GM19351 (cell line): Measurements from ENCODE around the gene NEUROD4.
"Not testable (repeated sequence)": the region's sequence is repeated elsewhere in the genome, so short reads cannot be mapped to it uniquely, and the experiment has no call there.

Experiments
- ATAC-seq: cut with Tn5 transposase; IDR thresholded peaks from one replicate; pipeline ENCODE4 v1.9.1; 2021; ENCODE audit warnings: mild to moderate bottlenecking, moderate library complexity; ENCODE audit not compliant: unreplicated experiment

NEUROD4 gene, protein sequence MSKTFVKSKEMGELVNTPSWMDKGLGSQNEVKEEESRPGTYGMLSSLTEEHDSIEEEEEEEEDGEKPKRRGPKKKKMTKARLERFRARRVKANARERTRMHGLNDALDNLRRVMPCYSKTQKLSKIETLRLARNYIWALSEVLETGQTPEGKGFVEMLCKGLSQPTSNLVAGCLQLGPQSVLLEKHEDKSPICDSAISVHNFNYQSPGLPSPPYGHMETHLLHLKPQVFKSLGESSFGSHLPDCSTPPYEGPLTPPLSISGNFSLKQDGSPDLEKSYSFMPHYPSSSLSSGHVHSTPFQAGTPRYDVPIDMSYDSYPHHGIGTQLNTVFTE

DNA sequence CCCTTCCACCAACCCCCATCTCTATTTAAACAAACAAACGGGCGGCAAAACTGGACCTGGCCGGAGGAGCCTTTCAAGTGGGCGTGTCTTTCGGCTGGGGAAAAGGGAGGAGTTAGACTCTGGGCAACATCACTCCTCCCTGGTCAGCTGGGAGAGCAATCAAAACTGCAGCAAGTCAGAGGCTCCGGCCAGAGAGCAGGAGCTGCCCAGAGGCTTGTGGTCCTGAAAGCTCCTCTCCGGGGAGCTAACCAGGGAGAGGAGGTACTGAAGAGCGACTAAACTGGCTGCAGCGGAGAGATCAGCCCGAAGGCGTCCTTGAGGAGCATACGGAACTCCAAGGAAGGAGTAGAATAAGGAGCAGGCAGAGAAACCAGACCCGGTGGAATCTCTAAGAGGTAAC is at the start of gene NEUROD4:
Gene NEUROD4 (plus strand): TSS at position 191 of the 400 bp plus-strand sequence. CDS start 6,466 bp downstream, outside the sequence.
- peak; percentile 73 for ATAC-seq

DNA sequence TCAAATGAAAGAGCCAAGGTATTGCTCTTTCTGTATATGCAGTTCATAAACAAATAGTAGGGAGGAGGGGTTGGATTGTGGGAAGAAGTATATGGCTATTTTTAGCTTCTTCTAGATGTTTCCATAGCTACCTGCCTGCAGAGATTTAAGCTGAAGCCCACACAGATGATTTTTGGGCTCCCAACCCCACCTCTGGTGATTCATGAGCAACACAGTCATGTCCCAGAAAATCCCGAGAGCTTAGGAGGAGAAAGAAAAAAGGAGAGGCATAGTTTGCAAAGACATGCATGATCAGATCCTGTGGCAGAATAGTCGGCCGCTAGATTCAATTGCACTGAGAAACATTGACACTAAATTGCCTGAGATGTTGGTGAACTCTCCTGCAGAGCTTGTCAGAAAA is 49.0 kb upstream of the NEUROD4 start:
- ATAC-seq = no peak

DNA sequence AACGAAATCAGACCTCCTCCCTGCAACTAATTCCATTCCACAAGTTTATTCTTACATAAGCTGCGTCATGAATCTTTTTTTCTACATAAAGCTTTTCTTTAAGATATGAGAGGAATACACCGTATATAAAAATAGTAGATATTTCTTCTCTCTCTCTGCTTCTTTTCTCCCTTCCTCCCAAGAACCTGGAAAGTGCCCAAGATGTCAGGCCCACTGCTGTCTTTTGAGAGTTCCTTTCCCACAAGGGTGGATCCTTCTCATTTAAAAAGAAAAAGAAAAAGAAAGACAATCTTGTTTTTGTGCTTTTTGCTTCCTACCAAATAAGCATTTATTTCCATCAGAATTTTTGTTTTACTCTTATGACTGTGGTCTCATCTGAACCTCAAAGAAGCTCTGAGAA is 46.2 kb upstream of the NEUROD4 start:
- no peak for ATAC-seq

DNA sequence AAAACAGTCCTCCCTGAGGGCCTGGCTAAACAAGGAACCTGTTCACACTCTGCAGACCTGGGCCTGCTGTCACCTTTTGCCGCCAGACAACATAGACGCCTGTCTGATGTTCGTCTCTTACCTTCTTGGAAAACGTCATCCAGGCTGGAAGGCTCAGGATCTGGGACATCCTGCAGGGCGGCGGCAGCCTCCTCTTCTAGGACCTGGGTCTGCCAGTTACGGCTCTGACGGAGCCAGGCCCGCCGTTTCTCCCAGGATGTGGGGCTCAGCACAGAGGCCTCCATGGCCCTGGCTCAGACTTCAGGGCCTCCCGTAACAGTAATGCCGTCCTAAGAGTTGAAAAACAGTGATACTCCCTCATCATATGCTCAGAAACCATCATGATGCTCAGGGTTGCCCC is 45.5 kb upstream of the NEUROD4 start:
- ATAC-seq = no peak

DNA sequence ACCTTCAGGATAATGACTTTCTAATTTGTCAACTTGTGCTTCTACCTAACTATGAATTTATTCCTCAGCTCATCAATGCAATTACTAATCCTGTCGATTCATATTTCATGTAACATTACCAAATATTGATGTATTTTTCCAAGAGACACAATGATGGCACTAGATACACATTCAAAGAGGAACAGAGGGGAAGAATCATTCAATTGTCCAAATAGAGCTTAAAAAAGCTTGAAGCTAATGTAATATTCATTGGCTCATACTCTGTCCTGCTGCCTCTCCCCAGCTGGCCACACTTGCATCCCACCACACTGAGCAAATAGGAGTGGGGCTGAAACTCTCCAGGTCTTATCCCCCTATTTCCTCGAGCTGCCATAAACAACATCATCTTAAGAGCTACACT is 44.5 kb upstream of the NEUROD4 start:
- no peak for ATAC-seq

DNA sequence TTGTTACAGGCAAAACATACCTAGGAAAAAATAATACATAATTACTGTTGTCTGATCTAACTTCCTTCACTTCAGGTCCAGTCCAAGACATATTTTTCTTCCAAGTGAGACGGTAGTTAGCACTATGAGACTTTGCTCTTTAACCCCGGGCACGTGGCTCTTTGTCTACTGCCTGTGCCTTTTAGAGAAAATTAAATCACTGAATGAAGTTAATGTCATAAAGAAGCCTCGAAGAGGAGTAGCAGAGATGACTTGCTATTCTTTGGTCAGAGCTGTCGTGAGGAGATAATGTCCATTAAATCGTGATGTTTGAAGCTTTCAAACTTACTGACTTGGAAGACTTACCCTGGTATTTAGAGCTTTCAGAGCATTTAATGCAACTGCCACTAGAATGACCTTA is 43.9 kb upstream of the NEUROD4 start:
- ATAC-seq = no peak

DNA sequence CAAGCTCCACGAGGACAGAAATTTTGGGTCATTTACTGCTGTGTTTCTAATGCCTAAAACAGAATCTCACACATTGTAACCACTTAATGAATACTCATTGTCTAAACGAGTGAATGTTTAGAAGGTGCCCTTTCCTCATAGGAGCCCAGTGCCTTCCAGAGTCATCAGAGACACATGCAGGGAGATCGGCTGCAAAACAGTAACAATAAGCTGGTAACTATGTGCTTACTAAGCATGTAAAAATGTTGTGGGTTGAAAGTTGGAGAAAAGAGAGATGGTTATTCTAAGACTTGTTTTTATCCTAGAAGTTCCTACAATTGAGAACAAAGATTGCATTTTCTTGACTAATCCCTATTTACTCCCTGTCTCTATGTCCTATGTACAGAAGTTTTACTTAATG is 42.6 kb upstream of the NEUROD4 start:
- no peak for ATAC-seq

DNA sequence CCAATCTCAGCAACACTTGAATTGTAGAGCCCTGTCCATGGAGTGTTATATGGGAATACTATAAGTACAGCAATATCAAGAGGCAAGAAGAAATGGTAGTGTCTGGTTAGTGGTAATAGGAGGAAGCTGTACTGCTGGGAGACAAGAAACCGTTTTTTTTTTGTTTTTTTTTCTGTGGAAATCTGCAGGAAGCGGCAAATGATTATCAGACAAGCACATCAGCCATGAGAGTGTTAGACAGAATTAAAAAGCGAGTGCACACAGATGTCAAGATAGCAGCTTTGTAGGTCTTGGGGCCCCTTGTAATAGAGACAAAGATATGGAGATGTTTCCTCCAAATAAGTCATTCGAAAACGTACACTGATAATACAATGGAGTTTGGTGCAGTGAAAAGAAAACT is 41.9 kb upstream of the NEUROD4 start:
- no peak for ATAC-seq

DNA sequence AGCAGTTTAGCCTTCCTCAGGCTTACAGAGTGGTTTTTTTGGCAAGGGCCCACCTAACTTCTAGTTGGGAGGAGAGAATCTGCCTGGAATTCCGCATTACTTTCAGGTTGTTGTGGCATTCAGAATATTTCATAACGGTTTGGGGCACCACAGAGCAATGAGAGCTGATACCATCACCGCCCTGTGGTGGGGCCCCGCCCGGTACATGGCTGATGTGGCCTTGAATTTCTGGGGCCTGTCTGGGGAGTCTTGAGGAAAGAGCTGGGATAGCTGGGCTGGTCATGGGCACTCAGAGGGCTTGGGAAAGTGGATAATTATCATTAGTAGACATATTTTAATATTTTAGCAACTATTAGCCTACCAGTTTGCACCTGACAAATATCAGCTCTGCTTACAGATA is 39.4 kb upstream of the NEUROD4 start:
- no peak for ATAC-seq

DNA sequence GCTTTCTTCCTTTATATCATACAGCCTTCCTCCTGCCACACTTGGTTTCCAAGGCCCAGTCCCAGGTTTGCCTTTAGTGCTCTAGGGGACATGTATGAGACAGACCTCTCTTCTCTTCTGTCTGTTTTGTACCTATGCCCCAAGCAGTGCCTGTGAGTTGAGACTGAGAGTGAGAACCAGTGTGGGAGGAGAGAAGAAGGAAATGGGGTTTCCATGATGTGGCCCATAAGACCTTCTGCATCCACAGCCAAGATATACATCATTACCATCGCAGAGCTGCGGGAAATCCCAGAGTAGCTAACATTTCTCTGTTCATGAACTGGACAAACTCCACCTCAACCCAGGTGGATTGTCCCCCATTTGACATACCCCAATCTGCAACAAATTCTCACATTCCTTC is 38.0 kb upstream of the NEUROD4 start:
- peak; percentile 22 for ATAC-seq

DNA sequence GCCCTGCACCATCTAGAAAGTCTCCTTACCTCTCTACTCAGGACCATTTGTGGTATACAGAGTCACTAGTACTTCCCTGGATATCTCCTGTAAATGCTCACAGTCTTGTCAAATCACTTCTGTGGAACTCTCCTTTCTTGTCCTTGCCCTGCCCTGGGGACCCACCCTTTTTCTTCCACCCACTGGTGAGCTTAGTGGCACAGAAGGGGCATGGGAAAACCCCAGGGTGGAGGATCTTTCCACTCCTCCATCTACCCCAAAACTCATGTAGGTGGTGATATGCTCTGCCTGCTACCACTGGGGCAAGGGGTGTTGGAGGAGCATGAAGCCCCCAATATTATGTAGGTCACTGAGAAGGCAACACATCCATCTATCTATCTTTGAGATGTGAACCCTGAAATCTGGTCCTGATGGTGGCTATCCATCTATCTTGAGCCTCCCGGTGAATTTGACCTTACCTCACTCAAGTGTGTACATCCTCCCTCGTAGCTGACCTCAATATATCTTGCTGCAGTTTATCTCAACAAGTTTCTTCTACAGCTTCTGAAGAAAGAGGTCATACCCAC is 36.2 kb upstream of the NEUROD4 start:
- ATAC-seq = no peak

DNA sequence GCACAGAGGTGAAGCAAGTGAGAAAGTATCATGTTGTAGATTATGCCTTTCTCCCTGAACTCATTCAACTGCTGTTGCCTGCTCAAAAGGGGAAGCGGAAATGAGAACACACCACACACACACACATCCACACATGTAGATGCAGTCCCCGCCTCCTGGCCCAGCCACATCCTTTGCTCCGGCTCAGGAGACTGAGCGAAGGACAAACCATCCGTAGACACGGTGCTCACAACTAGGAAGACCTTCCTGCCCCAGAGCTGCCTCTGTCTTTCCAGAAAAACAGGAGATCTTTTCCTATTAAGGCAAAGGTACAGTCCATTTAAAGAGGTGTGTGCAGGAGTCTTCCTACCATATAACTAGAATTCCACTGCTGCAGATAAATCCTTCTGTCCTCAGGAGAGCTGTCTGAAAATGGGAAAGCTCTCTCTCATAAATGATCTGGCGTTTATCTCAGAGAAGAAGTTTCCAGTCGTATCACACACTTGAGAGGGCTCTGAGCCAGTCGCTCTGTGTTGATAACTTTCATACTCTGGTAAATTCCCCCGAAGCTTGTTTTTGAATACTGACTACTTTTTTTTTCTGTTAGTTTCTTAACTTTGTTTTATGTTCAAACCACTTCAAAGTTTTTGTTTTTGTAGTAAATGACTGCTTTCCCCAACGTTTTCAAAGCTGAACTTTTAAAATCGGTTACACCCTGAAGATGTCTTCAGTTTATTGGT is 35.0 kb upstream of the NEUROD4 start, which contains the start of gene TESPA1:
Gene TESPA1 (minus strand): TSS at position 105 of the 719 bp plus-strand sequence. CDS start 10,200 bp downstream, outside the sequence.
- peak; percentile 93 for ATAC-seq

DNA sequence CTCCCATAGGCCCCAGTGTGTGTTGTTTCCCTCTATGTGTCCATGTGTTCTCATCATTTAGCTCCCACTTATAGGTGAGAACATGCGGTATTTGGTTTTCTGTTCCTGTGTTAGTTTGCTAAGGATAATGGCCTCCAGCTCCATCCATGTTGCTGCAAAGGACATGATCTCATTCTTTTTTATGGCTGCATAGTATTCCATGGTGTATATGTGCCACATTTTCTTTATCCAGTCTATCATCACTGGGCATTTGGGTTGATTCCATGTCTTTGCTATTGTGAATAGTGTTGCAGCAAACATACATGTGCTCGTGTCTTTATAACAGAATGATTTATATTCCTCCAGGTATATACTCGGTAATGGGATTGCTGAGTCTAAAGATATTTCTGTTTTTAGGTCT is 33.0 kb upstream of the NEUROD4 start:
- ATAC-seq = not testable (repeated sequence)

DNA sequence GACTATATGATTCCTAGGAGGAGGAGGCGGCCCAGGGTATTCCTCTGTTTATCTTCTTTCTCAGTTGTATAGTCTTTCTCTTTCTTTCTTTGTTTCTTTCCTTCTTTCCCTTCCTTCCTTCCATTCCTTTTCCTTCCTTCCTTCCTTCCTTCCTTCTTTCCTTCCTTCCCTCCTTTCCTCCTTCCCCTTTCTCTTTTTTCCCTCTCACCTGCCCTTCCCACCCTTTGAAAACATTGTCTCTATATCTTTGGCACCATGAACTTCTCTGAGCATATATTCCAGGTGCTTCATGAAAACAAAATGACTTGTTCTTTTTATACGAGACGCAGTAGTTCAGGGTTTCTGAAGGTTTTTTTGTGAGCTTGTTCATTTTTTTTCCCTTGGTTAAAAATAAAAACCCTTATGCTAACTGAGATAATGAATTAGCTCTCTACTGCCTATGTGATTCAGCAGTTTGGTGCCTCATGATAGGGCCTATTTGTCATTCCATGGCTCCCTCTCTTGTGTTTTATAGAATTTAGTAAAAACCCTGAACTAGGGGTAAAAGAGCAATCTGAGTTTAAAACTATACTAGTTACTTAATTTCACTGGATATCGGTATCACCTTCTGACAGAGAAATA is 32.1 kb upstream of the NEUROD4 start:
- ATAC-seq = no peak

DNA sequence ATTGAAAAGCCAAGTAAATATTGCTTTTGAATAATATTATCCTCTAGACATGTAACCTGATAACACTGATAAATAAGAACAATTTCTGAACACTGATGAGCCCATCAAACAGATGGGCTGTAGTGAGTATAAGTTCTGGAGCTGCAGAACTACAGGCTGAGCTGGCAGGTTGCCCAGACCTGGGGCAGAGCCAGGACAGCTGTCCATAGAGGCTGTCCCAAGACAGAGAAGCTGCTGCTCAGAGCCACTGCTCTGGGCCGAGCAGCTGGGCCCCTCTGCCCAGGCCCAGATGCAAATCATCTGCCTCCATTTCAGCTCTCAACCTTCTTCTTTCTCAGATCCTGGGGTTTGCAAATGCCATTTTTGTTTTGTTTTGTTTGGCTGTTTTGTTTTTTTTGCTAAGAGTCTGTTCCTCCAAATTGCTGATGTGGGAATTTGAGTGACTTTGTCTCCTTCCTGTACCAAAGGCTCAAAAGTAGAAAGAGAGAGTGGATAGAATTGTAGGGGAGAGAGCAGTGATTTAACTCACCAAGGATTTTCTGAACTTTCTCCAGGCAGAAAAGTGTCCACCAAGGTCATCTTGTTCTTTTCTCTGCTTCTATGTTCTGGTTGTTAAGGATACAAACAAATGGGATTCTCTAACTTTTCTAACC is 31.2 kb upstream of the NEUROD4 start:
- ATAC-seq = no peak

DNA sequence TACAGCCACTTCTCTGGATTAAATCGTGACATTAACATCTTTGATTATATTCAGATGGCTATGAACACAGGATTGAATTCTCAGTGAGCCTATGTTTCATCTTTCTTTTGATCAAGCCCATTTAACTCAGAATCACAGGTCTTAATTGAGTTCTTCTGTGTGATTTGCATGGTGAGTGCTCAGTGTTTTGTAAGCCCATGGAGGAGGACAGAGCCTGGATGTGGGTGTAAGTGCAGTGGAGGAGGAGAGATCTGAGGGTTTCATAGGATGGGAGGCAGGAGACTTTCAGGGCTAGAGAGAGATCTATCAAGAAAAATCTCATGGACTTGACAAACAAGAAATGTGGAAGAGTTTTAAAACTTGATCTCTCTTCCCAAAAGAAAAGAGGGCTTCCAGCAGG is 29.9 kb upstream of the NEUROD4 start:
- ATAC-seq = no peak

DNA sequence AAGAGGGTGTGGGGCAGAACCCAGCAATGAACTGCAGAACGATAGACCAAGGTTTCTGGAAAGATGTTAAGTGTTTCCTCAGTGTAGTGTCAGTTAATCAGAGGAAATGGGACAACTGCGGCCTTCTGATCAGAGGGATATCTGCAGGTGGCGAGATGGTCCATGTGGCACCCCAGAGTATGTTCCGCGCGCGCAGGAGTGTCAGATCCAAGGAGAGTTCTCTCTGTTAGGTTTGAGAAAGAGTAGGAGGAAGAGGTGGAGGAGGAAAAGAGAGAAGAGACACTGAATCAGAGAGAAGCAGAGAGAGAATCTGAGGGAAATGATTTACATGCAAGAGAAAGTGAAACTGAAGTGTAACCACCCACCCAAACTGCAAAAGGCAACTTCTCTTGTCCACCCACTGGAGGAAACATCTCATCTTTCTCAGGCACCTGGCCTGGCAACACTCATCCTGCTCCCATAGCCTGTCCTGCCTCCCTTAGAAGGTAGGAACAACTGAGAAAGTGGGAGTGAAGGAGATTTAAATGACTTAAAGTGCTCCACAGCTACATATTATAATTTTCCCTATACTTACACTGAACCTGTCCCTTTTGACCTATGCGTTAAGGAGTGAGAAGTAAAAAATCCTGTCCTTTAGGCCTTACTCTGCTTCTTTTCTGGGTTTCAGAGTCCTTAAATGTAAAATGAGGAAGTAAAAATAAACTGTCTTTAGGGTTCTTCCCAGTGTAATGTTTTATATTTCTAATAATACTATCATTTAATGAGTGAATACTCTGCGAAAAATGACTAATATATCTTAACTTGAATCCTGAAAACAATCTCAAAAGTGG is 28.4 kb upstream of the NEUROD4 start:
- peak; percentile 68 for ATAC-seq

DNA sequence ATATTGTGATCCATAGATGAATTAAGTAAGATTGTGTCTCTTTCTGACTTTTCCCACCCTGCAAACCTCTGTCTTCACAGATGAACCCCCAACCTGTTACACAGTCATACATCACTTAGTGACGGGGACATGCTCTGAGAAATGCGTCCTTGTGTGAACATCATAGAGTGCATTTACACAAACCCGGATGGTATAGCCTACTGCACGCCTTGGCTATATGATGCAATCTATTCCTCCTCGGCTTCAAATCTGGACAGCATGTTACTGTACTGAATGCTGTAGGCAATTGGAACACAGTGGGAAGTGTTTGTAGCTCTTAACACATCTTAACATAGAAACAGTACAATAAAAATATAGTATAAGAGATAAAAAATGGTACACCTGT is 27.8 kb upstream of the NEUROD4 start:
- peak; percentile 65 for ATAC-seq

DNA sequence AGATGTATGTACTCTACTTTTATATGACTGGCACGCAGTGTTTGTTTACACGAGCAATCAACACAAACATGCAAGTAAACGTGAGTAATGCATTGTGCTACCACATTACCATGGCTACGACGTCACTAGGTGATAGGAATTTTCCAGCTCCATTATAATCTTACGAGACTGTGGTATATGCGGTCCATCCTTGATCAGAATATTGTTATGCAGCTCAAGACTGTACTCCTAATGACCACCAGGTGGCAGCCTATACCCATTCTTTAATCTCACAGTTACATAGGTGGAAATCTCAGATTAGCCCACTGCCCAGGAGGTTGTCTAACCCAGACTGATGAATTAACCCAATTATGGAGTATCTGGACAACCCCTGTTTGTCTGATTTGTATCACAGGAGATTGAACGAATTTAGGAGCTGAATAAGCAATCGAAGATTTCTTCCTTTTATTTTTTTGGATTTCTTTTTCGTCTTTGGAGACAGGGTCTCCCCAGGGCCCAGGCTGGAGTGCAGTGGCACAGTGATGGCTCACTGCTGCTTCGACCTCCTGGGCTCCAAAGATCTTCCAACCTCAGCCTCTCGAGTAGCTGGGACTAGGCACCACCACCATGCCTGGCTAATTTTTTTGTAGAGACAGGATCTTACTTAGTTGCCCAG is 26.5 kb upstream of the NEUROD4 start:
- peak; percentile 39 for ATAC-seq

DNA sequence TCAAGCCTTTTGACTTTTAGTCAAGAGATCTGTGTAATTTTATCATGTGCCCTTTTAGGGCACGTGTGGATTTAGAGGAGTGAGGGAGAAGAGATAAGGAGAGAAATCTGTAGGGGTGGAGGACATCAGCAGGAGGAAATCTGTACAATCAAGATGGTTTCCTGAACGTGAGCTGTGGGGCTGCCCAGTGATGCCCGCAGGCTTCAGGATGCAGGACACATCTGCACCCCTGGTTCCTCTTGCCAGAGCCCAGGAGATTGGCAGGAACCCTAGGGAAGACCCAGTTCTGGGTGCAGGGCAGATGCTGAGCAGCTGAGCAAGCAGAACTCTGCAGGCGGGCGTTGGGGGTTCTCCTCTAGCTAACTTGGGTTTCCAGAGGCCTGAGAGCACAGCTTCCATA is 23.6 kb upstream of the NEUROD4 start:
- ATAC-seq = no peak
